Measurements from ENCODE around the gene NFIC.

NFIC gene

GRCh38 chr19:3343619-3344502 is 22.5 kb upstream of the NFIC start:
- TF ChIP-seq CTCF (IDR thresholded peaks at IDR 0.05; ENCODE audit: low read length) (no peak), EZH2 (IDR thresholded peaks at IDR 0.05; ENCODE audit: borderline replicate concordance, low read length) (no peak)
- no peaks in the 10 kb centered on the region for H3F3A ChIP-seq (ENCODE audit: insufficient read depth, low read length)
- H2AFZ ChIP-seq (ENCODE audit: low read length), result no peak overlapping the region
- no peaks in the 10 kb centered on the region for H4K20me1 ChIP-seq (ENCODE audit: insufficient read depth, low read length)
- H3K4me2 ChIP-seq (ENCODE audit: low read length), result no peak overlapping the region
- H3K9ac ChIP-seq (ENCODE audit: low read length), result no peak overlapping the region
- H3K79me2 ChIP-seq (ENCODE audit: insufficient read depth, low read length), result no peaks in the 10 kb centered on the region
- H3K4me3 ChIP-seq (ENCODE audit: low read depth, low read length, poor library complexity, severe bottlenecking), result no peak overlapping the region
- H3K27me3 ChIP-seq (ENCODE audit: insufficient read depth, low read length), result peaks cover 4% of the 10 kb centered on the region; the same call in 1 of the 2 replicates
- H3K27ac ChIP-seq (ENCODE audit: low read depth, low read length, poor library complexity, severe bottlenecking), result no peak overlapping the region
- H3K36me3 ChIP-seq (ENCODE audit: insufficient read depth, low read length), result no peaks in the 10 kb centered on the region
- H3K4me1 ChIP-seq (ENCODE audit: insufficient read depth, low read length, severe bottlenecking), result no peaks in the 10 kb centered on the region
- H3K9me3 ChIP-seq (ENCODE audit: low read length), result no peaks in the 10 kb centered on the region
- no peaks in the 10 kb centered on the region for H3K9me2 ChIP-seq (ENCODE audit: low read depth, low read length)

- Histone ChIP-seq H3K27me3 (ENCODE audit: insufficient read depth, low read length) (peaks cover 4% of the 10 kb centered on the region; the same call in 1 of the 2 replicates), H3K9me2 (ENCODE audit: low read depth, low read length) (no peaks in the 10 kb centered on the region), H3K27ac (ENCODE audit: low read depth, low read length, poor library complexity, severe bottlenecking) (no peak overlapping the region), H3K4me2 (ENCODE audit: low read length) (no peak overlapping the region), H3K79me2 (ENCODE audit: insufficient read depth, low read length) (no peaks in the 10 kb centered on the region), H3K4me3 (ENCODE audit: low read depth, low read length, poor library complexity, severe bottlenecking) (no peak overlapping the region), H3K4me1 (ENCODE audit: insufficient read depth, low read length, severe bottlenecking) (no peaks in the 10 kb centered on the region), H2AFZ (ENCODE audit: low read length) (no peak overlapping the region), H3F3A (ENCODE audit: insufficient read depth, low read length) (no peaks in the 10 kb centered on the region), H4K20me1 (ENCODE audit: insufficient read depth, low read length) (no peaks in the 10 kb centered on the region), H3K36me3 (ENCODE audit: insufficient read depth, low read length) (no peaks in the 10 kb centered on the region), H3K9ac (ENCODE audit: low read length) (no peak overlapping the region), H3K9me3 (ENCODE audit: low read length) (no peaks in the 10 kb centered on the region)
- TF ChIP-seq EZH2 (IDR thresholded peaks at IDR 0.05; ENCODE audit: borderline replicate concordance, low read length) (no peak), CTCF (IDR thresholded peaks at IDR 0.05; ENCODE audit: low read length) (no peak)
These were observed 21.5 kb upstream of the NFIC start for GRCh38 chr19:3344608-3345598.

- Histone ChIP-seq H2AFZ (ENCODE audit: low read length) (no peak overlapping the region), H3K27ac (ENCODE audit: low read depth, low read length, poor library complexity, severe bottlenecking) (no peak overlapping the region), H3K9me2 (ENCODE audit: low read depth, low read length) (no peaks in the 10 kb centered on the region), H3K4me1 (ENCODE audit: insufficient read depth, low read length, severe bottlenecking) (no peaks in the 10 kb centered on the region), H3K9ac (ENCODE audit: low read length) (no peak overlapping the region), H3F3A (ENCODE audit: insufficient read depth, low read length) (no peaks in the 10 kb centered on the region), H3K27me3 (ENCODE audit: insufficient read depth, low read length) (peaks cover 4% of the 10 kb centered on the region; the same call in 1 of the 2 replicates), H3K36me3 (ENCODE audit: insufficient read depth, low read length) (no peaks in the 10 kb centered on the region), H3K4me3 (ENCODE audit: low read depth, low read length, poor library complexity, severe bottlenecking) (no peak overlapping the region), H4K20me1 (ENCODE audit: insufficient read depth, low read length) (no peaks in the 10 kb centered on the region), H3K9me3 (ENCODE audit: low read length) (no peaks in the 10 kb centered on the region), H3K79me2 (ENCODE audit: insufficient read depth, low read length) (no peaks in the 10 kb centered on the region), H3K4me2 (ENCODE audit: low read length) (no peak overlapping the region)
- TF ChIP-seq EZH2 (IDR thresholded peaks at IDR 0.05; ENCODE audit: borderline replicate concordance, low read length) (no peak), CTCF (IDR thresholded peaks at IDR 0.05; ENCODE audit: low read length) (no peak)
These were observed 20.4 kb upstream of the NFIC start for GRCh38 chr19:3345850-3346460.

All from OCI-LY1 (cell line).